CD4-positive, alpha-beta T cell treated with Interleukin-1 beta for 1 hour (primary cell): Measurements from ENCODE around the gene USP6NL.
"Not testable (repeated sequence)": the region's sequence is repeated elsewhere in the genome, so short reads cannot be mapped to it uniquely, and the experiment has no call there.

Experiments
- DNase-seq, 2 donors: peaks; one replicate each; pipeline ENCODE4 v3.0.0-alpha.2; 2020 to 2022

USP6NL gene

GRCh38 chr10:11512596-11512995 lies 98.9 kb downstream of the USP6NL start:
- DNase-seq = no peak

GRCh38 chr10:11511321-11511720 lies 100.1 kb downstream of the USP6NL start:
- no peak for DNase-seq

- no peak for DNase-seq
Measured at GRCh38 chr10:11510736-11511135, 100.7 kb downstream of the USP6NL start.

GRCh38 chr10:11510281-11510680 lies 101.2 kb downstream of the USP6NL start:
- DNase-seq = no peak

- DNase-seq = no peak
Measured at GRCh38 chr10:11509036-11509435, 102.4 kb downstream of the USP6NL start.

GRCh38 chr10:11506247-11506789 lies 105.1 kb downstream of the USP6NL start:
- no peak for DNase-seq

- no peak for DNase-seq
Measured at GRCh38 chr10:11505639-11506038, 105.8 kb downstream of the USP6NL start.

- no peak for DNase-seq
Measured at GRCh38 chr10:11504566-11505285, 106.7 kb downstream of the USP6NL start.

GRCh38 chr10:11501600-11501999 lies 109.8 kb downstream of the USP6NL start:
- no peak for DNase-seq

GRCh38 chr10:11499425-11500071 lies 111.9 kb downstream of the USP6NL start:
- DNase-seq = no peak

- no peak for DNase-seq
Measured at GRCh38 chr10:11498399-11498798, 113.1 kb downstream of the USP6NL start.

- DNase-seq = not testable (repeated sequence)
Measured at GRCh38 chr10:11494923-11495322, 116.5 kb downstream of the USP6NL start.

- DNase-seq = no peak
Measured at GRCh38 chr10:11493646-11494045, 117.8 kb downstream of the USP6NL start.

GRCh38 chr10:11491087-11491486 lies 120.4 kb downstream of the USP6NL start:
- no peak for DNase-seq

GRCh38 chr10:11489591-11489990 lies 121.9 kb downstream of the USP6NL start:
- no peak for DNase-seq

GRCh38 chr10:11488126-11488525 lies 123.3 kb downstream of the USP6NL start:
- no peak for DNase-seq

GRCh38 chr10:11483201-11484148 lies 128.0 kb downstream of the USP6NL start:
- DNase-seq = no peak

- no peak for DNase-seq
Measured at GRCh38 chr10:11482306-11482705, 129.1 kb downstream of the USP6NL start.

- DNase-seq = no peak
Measured at GRCh38 chr10:11480687-11481086, 130.8 kb downstream of the USP6NL start.

GRCh38 chr10:11479300-11479699 lies 132.2 kb downstream of the USP6NL start:
- DNase-seq = no peak

GRCh38 chr10:11478807-11479206 lies 132.6 kb downstream of the USP6NL start:
- no peak for DNase-seq

GRCh38 chr10:11475831-11476434 lies 135.5 kb downstream of the USP6NL start:
- no peak for DNase-seq
